ENCODE data around the gene KCTD12.
"Not testable (repeated sequence)": the region's sequence is repeated elsewhere in the genome, so short reads cannot be mapped to it uniquely, and the experiment has no call there.

Gene KCTD12

GRCh38 chr13:76886292-76887075 lies at the start of gene KCTD12:
Gene KCTD12, minus strand, starts transcription at chr13:76886405. Its CDS starts 257 bp downstream, at chr13:76886148.
- DNase-seq, result peak; percentile 62 to 69

DNA sequence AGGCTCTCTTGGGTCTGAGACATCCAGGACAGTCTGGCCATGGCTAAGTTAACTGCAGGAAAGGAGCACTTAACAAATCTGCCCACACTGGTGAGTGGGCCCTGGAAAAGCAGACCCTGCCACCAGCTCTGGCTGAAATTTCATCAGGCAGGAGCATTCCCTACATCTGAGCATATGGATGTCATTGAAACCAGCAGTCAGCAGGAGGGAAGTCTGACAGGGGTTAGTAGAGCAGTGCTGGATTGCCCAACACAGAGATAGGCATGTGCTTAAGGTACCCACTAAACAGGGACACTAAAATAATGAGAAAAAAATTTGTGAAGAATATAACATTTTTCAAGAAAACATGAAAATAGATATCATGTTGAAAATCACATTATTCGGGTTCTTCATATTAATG lies 48.5 kb upstream of the KCTD12 start:
- no peak for DNase-seq

- DNase-seq, result no peak
Measured at GRCh38 chr13:76932076-76932475, 45.9 kb upstream of the KCTD12 start.

DNA sequence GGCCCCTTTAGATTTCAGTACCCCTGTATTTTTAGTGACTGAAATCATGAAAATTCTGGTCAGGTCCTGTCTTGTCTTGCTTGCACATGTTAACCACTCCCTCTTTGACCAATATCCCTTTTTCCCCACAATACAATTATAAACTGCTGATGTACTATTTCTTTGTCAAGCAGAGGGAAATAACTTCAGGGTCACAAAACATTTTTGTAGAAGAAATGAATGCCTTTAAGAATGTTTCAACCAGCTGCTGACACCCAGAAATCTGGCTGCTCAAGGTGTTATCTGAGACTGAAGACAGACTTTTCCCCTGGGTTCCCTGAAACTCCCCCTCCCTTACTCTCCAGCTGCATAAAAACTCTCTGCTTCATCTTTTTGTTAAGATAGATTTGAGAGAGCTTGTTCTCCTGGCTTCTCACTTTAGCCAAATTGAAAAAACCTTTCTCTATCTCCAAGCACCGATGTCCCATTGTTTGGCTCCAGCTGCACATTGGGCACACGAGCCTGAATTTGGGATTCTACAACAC lies 43.7 kb upstream of the KCTD12 start:
- no peak for DNase-seq

- DNase-seq, result no peak
Measured at GRCh38 chr13:76929320-76929719, 43.1 kb upstream of the KCTD12 start.

- no peak for DNase-seq
Measured at GRCh38 chr13:76928456-76928855, 42.3 kb upstream of the KCTD12 start.

DNA sequence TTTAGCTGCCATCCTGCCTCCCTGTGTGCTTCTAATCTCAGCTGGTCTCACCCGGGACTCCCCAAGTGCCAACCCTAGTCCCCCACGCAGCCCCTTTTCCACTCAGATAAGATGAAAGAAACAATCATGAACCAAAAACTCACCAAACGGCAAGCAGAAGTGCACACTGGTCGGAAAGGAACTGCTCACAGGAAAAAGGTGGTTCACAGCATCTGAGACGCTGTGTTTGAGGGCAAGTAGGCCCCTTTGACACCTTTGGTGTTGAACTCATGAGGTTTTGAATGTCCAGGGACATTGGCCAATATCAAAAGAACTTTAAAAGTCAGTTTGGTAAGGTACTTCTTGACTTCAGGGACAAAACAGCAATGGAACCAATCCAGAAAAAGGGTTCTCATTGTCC lies 41.8 kb upstream of the KCTD12 start:
- no peak for DNase-seq

DNA sequence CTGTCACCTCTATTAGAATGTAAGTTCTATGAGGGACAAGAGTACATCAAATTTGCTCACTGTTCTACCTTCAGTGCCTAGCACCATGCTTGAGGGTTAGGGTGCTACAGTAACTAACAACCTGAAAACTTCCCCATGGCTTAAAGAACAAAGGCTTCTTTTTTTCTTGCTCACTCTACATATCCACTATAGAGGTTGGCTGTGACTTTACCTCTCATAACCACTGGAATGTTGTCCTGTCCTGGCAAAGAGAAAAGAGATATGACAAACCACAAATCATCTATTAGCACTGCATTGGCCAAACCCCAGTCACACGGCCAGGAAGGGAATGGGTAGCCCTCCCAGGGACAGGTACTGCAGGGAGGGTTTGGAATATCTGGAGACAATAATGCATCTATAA lies 38.9 kb upstream of the KCTD12 start:
- DNase-seq, result no peak

DNA sequence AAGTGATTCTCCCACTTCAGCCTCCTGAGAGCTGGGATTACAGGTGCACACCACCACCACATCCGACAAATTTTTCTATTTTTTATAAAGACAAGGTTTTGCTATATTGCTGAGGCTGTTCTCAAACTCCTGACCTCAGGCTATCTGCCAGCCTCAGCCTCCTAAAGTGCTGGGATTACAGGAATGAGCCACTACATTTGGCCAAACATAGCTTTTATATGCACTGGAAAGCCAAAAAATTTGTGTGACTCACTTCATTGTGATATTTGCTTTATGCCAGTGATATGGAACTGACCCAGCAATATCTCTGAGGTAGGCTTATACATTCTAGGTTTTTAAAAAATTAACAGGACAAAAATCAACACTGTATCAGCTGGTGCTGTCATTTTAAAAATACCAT lies 35.3 kb upstream of the KCTD12 start:
- DNase-seq, result no peak

DNA sequence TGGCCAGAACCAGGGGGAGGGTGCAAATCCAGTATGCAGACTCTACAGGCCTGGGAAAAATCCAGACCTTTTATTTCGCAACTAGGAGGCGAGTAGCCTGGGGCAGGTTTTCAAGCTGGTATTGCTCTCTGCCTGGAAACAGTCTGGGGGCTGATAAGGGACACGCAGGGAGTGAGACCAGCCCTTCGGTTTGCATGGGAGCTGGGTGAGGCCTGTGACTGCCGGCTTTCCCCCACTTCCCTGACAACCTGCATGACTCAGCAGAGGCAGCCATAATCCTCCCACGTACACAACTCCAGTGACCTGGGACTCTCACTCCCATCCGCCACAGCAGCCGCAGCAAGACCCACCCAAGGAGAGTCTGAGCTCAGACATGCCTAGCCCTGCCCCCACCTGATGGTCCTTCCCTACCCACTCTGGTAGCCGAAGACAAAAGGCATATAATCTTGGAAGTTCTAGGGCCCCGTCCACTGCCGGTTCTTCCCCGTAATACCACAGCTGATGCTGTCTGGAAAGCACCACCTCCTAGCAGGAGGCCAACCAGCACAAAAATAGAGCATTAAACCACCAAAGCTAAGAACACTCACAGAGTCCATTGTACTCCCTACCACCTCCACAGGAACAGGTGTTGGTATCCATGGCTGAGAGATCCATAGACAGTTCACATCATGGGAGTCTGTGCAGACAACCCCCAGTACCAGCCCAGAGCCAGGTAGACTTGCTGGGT lies 31.7 kb upstream of the KCTD12 start:
- DNase-seq, result not testable (repeated sequence)

DNA sequence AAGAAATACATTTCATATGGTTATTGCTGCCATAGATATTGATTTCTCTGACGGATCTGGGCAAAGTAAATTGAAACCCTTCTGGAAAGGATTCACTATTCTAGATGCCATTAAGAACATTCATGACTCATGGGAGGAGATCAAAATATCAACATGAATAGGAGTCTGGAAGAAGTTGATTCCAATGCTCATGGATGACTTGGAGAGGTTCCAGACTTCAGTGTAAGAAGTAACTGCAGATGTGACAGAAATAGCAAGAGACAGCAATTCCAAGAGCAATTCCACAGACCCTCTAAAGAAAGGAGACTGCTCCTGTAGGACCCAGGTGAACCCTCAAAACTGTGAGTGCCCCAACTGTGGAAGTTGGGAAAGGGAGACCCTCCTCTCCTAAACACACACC lies 30.9 kb upstream of the KCTD12 start:
- DNase-seq, result no peak

GRCh38 chr13:76913898-76914297 lies 27.7 kb upstream of the KCTD12 start:
- no peak for DNase-seq

- no peak for DNase-seq
Measured at GRCh38 chr13:76912476-76912875, 26.3 kb upstream of the KCTD12 start.

- no peak for DNase-seq
Measured at GRCh38 chr13:76904507-76904906, 18.3 kb upstream of the KCTD12 start.

GRCh38 chr13:76903544-76904162 lies 17.4 kb upstream of the KCTD12 start:
- DNase-seq, result peak; percentile 55 to 59

GRCh38 chr13:76899066-76899465 lies 12.9 kb upstream of the KCTD12 start:
- not testable (repeated sequence) for DNase-seq

DNA sequence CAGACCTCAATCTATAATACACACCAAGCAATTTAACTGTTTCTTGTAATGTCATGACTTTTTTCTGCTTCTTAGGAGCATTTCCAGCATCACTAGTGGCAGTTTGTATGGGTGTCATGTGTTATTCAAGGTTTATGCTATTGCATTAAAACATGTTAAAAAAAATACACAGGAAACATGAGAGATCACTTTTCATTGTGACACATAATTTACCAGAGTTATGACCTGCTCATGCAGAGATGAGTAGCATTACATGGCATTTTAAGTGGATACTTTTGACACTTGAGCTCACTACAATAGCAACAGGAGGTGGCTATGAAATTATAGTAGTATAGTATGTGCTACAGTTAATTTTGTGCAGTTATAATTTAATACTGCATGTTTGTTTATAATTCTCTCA lies 11.0 kb upstream of the KCTD12 start:
- not testable (repeated sequence) for DNase-seq

GRCh38 chr13:76894401-76895110 lies 8.4 kb upstream of the KCTD12 start:
- DNase-seq, result no peak

- DNase-seq, result no peak
Measured at GRCh38 chr13:76892488-76892887, 6.3 kb upstream of the KCTD12 start.

GRCh38 chr13:76890021-76890420 lies 3.8 kb upstream of the KCTD12 start:
- no peak for DNase-seq

- no peak for DNase-seq
Measured at GRCh38 chr13:76889254-76889653, 3.0 kb upstream of the KCTD12 start.

GRCh38 chr13:76888421-76888820 lies 2.2 kb upstream of the KCTD12 start:
- DNase-seq, result no peak

DNA sequence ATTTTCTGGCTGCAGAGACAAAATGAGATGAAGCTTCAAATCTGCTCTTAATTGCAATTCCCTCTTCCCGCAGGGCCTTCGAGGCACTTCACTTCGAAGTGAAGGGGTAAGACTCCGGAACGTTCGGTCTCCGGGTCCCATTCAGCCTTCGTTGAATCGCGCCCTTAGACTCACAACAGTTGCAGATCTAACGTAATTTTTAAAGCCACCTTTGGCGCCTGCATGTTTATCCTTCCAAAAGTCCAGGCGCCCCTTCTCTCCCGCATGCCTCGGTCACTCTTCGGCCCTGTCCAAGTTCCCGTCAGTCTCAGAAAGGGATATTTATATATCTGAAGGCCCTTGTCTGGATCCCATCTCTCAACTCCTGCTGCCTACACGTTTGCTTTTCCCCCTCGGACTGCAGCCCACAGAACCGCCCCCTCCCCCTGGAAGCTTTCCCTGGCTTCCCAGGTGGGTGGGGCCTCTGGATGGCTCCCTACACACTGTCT lies 915 bp upstream of the KCTD12 start:
- no peak for DNase-seq

Data from stimulated activated CD4-positive, alpha-beta T cell treated with anti-CD3 and anti-CD28 coated beads, Interleukin-2, amount 100 ng/mL, for 48 hours (primary cell).